NCI-H82 treated with DMSO at 0.1 percent for 48 hours (cell line): ENCODE results near the gene ACAP3.

Experiments
- DNase-seq: peaks from one replicate; lab custom pipeline; 2025; ENCODE audit not compliant: unreplicated experiment; lab: John Stamatoyannopoulos, UW

Gene ACAP3

DNA sequence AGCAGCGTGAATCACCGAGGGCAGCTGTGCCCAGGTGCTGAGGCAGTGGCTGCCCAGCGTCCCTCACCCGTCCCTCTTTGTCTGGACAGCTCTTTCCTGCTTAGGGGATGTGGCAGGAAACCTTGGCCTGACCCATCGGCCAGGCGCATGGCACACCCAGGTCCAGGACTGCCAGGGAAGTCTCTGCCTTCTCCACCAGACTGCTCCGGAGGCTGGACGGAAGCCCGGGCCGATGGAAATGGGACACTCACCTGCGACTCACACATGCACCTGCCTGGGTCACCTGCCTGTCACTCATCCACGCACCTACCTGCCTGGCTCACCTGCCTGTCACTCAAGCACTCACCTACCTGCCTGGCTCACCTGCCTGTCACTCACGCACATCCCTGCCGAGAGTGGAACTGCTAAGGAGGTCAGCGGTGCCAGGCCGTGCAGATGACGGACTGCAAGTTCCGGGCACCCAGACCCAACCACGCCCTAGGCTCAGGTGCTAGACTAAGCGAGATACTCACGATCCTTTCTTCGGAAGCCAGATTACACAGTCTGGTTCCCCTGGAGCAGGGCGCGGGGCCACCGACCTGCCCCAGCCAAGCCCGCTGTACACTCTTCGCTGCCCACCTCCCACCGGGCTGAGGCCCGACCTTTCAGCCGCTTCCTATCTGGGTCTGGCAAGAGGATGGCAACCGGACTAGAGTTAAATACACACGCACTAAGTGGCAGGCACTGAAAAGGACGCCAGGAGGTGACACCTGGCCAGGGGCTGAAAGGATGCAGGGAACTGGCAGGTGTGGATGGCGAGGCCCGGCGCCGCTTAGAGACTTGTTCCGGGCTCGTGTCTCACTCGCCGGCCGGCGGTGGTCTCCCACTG lies 35.2 kb downstream of the ACAP3 start:
- no peak for DNase-seq

DNA sequence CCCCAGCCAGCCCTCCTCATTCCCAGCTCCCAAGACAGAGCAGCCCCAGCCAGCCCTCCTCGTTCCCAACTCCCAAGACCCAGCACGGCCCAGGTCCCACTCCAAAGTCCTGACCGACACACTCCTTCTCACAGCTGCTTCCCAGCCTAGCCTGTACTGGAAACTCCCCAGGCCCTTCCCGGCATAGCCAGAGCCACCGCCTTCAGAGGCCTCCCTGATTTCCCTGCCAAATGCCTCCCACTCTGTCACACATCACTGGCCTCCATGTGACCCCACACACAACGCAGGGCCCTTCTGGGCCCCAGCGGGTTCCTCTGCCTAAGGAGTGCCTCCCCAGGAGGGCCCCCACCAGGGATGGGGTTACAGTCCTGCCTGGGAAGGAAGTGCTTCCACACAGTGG lies 36.9 kb downstream of the ACAP3 start:
- DNase-seq: no peak

DNA sequence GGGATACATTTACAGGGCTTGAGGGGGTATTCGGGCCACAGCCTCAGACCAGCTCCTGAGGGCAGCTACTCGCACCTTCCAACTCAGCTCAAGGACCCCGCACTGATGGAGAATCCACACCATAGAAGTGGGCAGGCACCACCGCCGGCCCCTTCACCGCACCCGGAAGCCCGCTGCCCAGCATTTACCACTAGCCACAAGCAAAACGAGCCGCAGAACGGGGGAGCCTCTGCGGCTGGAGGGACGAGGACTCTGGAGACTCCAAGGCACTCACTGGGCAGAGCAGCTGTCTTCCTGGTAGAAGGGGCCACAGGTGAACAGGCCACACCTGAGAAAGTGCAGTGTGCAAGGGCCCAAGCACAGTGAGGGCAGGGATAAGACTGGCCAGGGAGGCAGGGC lies 39.4 kb downstream of the ACAP3 start:
- DNase-seq: no peak

DNA sequence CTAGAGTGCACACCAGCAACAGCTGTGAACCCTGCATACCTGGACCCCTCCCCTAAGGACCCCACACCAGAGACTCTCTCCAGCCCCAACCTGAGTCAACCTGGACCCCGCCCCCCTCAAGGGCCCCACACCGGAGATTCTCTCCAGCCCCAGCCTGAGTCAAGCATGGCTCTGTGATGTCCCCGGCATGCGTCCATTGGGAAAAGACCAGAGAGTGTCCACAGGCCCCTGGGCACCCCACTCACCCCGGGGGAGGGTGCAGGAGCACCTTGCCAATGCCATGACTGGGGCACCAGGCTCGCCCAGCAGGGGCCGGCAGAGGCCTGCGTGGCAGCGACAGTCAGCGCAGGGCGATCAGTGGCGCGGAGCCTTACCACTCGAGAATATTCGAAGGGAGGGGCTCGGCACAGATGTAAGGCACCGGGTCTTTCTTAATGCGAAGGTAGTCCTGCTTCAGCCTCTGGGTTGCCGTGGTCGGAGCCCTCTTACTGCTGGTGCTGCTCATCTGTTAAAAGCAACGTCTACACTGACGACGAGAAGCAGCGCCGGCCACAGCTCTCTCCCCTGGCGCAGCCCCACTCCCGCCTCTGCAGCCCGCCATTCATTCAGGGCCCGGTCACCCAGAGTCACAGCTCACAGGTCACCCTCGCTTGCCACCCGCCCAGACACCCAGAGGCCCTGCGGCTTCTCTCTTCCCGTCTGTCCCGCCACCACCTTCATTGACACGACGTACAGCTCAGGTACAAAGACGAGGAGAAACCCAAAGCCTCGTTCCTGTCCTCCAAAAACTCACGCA lies 40.0 kb downstream of the ACAP3 start:
- no peak for DNase-seq

DNA sequence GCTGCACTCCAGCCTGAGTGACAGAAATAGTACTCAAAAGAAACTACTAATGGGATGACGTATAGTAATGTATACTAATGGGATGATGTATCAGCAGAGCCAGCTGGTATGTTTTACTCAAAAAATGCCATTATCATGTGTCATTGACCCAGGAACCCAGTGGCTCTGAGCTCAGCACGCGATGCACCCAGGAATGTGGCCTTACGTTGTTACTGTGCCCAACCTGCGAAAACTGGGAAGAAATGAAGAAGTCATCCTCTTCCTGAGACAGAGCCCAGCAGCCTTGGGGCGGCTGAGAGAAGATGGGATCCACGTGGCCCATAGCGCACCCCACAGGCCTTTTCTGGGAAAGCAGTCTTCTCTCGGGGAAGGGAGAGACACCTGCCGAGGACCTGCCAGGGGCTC lies 42.9 kb downstream of the ACAP3 start:
- DNase-seq: no peak

DNA sequence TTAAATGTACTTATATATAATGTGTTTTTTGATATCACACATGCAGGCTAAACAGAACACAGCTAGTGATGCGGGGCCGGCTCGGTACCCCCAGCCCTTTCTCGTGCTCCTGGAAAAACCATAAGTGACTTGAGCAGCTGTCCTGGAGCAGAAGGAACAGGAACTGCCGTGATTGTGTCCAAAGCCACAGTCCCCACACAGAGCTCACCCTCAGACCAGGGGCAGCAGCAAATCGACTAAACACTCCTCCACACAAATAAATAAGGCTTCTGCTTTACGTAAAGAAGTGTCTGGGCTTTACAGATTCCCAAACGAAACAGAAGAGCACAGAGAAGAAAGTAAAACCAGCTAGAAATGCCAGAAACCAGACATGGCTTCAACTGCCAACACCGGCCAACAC lies 43.7 kb downstream of the ACAP3 start:
- DNase-seq: no peak

DNA sequence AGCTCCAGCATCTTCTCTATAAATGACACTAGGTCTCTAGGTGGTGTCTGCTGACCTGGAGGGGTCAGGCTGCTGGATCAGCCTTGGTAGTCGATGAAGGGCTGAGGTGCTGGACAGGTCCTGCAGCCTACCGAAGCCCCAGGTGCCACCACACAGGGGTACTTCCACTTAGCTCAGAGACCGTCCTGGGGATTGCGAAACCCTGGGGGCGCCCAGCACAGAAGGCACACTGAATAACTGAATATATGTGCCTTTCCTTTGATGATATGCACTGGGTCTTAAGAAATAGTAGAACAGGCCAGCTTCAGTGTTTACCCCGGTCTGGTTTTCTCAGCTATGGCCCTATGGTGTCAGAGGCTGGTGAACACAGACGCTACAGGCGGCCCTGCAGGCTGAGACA lies 45.0 kb downstream of the ACAP3 start:
- no peak for DNase-seq

DNA sequence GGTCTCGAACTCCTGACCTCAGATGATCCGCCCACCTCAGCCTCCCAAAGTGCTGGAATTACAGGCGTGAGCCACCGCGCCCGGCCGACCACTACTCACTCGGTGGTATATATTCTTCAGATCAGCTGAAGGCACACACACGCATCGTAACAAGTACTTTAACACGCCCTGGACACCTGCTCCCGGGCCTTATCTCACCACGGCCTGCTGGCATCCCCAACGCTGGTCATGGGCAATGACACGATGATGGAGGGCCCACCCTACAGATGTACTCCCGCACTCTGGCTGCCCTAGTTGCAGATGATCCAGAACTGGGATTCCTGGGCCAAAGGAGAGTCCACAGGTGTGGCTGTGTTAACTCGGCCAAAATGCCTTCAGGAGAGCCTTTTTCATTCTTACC lies 45.7 kb downstream of the ACAP3 start:
- DNase-seq: no peak

DNA sequence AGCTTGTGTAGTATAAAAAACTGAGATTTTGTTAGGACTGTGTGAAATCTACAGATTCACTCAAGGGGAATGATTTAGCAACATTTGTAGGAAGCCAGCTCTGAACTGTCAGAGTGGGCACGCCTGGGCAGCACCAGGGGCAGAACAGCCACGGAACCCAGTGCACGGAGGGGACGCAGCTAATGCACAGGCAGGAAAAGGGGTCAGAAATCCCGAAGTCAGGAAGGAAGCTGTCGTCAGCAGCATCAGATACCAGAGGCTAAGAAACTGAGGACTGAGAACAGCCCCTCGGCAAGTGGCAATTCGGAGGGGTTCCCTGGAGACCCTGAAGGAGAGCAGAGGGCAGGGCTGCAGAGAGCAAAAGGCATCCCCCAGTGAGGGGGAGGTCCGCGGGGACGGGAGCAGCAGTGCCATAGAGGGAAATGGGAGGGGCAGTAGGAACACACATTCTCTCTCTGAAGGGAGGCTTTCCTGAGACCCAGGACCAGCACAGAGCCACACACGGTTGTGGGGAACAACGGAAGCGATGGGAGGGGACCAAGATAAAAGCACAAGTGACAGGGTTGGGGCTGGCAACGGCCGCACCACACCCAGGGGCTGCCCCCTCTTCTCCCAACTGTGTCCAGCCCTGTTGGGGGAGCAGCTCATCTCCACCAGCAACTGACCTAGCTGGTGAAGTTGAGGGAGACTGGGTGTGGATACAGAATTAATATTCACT lies 46.7 kb downstream of the ACAP3 start:
- DNase-seq: no peak

DNA sequence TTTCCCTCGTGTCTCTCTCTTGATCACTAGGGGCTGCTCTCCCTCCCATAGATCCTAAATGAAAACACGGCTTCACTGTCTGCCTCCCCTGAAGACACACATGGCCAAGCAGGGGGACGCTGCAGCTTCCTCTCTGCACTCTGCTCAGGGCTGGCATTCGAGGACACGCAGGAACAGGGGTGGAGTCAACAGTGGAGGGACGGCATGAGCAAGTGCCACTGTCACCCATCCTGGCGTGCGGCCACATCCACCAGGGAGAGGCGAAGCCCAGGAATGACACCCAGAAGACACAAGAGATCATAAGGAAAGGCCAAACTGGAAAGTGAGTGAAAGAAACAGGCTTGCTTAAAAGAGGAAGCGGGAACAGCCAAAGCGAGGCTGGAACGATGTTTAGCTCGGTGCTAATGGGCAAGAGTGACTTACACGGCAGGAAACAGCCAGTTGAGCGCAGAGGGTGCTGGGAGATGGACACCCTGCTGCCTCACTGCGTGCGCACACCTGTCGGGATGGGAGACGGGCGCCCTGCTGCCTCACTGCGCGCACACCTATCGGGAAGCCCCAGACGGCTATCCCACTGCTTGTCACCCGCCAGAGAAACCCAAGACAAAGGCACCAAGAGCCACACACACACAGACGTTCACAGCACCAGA lies 47.7 kb downstream of the ACAP3 start:
- no peak for DNase-seq

DNA sequence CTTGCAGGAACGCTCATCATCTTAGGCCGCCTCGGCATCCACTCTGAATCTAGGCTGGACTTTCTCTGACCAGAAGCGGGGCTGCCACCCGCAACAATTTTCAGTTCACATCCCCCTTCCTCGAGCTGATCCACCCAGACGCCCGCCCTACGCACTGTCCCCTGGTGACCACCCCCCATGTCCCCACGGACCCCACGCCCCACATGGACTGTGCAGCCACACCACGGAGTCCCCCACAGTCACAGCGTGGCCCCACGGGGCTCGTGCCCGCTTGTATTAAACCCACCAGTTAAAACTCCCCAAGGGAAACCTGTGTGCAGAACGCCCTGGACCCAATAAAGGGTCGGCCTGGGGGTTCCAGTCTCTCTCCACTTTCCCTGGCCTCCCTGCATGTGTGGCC lies 48.2 kb downstream of the ACAP3 start:
- DNase-seq: no peak

DNA sequence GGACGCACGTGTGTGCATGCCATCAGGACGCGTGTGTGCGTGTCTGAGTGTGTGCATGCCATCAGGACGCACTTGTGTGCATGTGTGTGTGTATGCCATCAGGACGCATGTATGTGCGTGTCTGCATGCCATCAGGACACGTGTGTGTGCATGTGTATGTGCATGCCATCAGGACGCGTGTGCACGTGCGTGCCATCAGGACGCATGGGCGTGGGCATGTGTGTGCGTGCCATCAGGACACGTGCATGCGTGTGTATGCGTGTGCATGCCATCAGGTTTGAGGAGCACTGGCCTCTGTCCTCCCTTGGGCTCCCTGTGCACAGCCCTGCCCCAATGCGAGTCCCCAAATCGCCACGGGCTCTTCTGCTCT lies 48.6 kb downstream of the ACAP3 start:
- no peak for DNase-seq

DNA sequence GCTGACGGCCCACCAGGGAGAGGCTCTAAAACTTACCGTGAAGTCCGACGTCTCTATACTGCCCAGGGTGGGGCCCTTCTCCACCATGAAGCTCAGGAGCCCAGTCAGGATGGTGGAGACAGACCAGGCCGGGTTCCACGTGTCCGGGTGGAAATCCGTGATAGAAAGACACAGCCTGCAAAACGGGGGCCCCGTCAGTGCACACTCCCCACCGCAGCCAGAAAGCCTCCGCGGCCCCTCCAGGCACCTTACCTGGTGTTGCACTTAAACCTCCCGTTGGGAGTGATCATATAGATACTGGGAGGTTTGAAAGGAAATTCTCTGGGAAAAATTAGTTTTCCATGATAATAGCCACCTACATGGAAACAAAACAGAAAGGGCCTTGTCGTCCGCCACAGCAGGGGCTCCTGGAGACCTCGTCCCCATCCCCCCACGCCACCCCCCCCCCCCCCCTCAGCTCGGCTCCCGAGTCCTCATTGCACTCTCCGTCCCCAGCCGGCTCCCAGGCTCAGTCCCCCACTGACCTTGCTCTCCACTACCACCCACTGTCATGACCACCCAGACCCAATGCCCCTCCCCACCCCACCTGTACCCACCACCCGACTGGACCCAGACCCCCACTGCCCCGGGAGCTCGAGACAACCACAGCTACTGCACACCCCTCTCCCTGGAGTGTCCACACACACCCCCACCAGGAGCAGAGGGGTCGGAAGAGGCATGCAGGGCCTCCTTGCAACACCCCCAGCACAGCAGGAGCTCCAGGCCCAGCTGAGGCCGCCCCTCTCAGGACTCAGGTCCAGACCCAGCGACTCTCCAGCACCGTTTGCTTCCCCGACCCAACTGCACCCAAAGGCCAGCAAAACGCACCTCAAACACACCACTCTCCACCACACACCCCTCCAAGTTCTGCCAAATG lies 50.5 kb downstream of the ACAP3 start:
- no peak for DNase-seq

DNA sequence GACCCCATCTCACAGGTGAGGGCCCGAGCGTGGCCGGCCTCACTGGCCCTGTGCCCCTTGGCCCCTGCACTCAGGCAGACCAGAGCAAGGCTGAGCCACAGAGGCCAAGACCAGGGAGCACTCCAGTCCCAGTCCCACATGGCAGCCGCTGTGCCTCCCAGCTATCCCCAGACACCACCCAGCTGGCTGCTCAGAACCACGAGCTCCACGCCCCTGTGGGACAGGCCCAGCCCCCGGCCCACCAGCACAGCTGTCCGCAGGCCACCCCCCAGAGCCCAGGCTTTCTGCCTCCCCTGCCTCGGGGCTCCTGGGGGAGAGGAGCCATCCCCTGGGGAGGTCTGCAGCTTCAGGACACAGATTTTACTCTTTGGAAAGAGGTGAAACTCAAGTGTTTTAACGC lies 52.1 kb downstream of the ACAP3 start:
- no peak for DNase-seq

DNA sequence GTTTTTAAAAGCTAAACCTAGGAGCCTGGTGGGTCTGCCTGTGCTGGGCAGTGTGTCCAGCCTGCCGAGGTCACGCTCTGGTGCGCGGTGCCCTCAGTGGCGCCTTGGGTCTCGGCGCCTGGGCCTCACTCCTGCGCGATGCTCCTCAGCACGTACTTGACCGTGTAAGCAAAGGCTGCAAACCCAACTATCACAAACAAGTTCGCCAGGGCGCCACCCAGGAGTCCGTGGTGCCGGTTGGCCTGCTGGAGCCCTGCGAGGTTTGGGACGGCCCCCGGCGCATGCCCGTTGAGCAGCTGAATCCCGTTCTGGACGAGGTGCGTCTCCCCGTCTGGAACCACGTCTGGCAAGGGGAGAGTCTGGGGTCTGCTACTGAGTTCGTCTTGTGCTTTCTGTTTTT lies 52.7 kb downstream of the ACAP3 start:
- DNase-seq: no peak

DNA sequence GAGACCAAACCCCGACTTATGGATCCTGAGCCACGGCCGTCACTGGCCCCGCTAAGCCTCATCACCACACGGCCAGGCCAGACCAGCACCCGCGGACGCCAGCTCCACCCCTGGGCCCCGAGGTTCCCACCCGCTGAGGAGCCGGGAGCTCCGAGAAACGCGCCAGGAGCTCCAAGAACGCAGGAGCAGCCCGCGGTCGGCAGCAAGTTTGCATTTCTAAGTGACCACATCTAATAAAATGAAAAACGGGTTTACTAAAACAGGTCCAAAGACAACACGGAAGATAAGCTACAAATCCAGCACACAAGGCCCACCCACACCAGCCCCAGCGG lies 53.1 kb downstream of the ACAP3 start:
- DNase-seq: no peak

DNA sequence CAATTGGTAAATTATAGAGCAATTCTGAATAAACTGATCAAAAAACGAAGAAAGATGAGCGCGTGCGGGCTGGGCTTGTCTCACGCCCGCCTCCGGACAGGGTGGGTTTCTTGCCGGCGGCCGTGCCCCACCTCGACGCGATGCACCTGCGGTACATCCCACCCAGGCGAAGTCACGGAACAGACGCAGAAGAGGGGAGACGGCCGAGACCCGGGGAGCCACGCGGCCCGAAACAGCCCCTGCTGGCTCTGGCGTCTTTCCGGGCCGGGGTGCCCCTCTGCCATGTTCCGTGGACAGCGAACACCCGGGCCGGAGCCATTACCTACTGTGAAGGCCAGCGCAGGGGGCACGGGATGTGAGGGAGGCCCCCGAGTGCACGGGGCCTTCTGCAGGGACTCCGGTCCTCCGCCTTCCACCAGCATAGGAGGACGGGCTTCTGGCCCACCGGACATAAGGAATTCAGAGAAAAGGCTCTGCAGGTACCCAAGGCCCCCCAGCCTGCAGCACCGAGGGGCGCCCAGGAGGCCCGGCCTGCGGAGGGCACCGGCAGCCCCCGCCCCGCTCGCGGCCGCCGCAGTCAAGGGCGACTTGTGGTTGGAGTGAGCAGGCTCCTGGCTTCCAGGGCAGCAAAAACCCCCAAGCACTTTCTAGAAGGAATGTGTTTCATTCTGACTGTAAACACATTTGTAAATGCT lies 53.6 kb downstream of the ACAP3 start:
- no peak for DNase-seq

DNA sequence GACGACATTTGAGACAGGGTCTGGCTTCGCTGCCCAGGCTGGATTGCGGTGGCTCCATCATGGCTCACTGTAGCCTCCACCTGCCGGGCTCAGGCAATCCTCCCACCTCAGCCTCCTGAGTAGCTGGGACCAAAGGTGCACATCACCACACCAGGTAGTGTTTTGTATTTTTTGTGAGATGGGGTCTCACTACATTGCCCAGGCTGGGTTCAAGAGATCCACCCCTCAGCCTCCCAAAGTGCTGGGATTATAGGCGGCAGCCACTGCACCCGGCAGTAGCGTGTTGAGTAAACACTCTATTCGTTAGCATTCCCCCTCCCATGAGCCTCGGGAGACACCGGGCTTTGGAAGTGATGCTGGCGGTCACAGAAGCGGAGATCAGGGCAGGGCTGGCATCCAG lies 54.4 kb downstream of the ACAP3 start:
- DNase-seq: no peak

DNA sequence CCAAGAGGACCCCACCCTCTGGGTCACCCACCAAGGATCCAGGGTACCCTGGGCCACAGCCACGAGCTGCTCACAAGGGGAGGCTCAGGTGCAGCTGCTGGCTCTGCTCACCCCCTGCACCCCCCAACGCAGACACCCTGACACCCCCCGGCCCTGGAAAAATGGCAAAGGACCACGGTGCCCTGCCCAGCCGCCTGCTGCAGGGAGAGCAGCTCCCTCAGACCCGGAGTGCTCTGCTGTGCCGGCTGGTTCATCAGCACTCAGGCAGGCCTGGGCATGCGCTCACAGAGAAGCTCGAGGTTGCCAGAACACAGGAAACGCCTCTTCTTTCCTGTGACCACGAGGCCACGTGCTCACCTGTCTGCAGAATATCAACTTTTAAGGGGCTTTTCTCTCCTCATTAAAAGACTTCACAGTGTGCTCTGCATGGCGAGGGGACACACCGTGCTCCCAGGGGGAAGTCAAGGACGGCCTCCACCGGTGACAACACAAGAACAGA lies 56.9 kb downstream of the ACAP3 start:
- DNase-seq: no peak
